Aorta (tissue), 5 donors: ENCODE results near the gene PEBP1. TPM values are rescaled to one million over a fixed set of nuclear protein-coding genes. Genes with fewer than 3 reads are reported as not detected.

Experiments used
- ATAC-seq: fragments of 200-7000 bp; cut with Tn5 transposase; one replicate; pipeline ENCODE4 v1.9.1; 2022; ENCODE audit warnings: moderate library complexity; ENCODE audit not compliant: low FRiP score
- DNase-seq, 2 donors: peaks; one replicate each; pipeline ENCODE4 v3.0.0-alpha.2; 2020
- H3K27ac ChIP-seq, 2 donors: one replicate each; pipeline ENCODE4 v1.5.1; 2013; ENCODE audit warnings: low read length in 2 of 2, mild to moderate bottlenecking in 2 of 2, moderate library complexity in 2 of 2, control low read depth in 1 of 2, inconsistent platforms in 1 of 2, low read depth in 1 of 2
- H3K27me3 ChIP-seq, 2 donors: one replicate each; pipeline ENCODE4 v1.6.1; 2013; ENCODE audit warnings: control low read depth in 1 of 2, low read length in 1 of 2, mild to moderate bottlenecking in 1 of 2, moderate library complexity in 1 of 2; ENCODE audit not compliant: insufficient read depth in 2 of 2, control insufficient read depth in 1 of 2
- H3K36me3 ChIP-seq, 2 donors: one replicate each; pipeline ENCODE4 v1.6.1; 2013; ENCODE audit warnings: control low read depth in 1 of 2, low read length in 1 of 2, mild to moderate bottlenecking in 1 of 2; ENCODE audit not compliant: insufficient read depth in 2 of 2, control insufficient read depth in 1 of 2
- H3K4me1 ChIP-seq, 2 donors: one replicate each; pipeline ENCODE4 v1.6.1; 2013; ENCODE audit warnings: low read length in 2 of 2, control low read depth in 1 of 2, mild to moderate bottlenecking in 1 of 2, moderate library complexity in 1 of 2; ENCODE audit not compliant: insufficient read depth in 2 of 2, control insufficient read depth in 1 of 2
- H3K4me3 ChIP-seq, 2 donors: one replicate each; pipeline ENCODE4 v1.5.1; 2013; ENCODE audit warnings: low read length in 2 of 2, control low read depth in 1 of 2, mild to moderate bottlenecking in 1 of 2
- H3K9me3 ChIP-seq: one replicate; pipeline ENCODE4 v1.6.1; 2013; ENCODE audit warnings: mild to moderate bottlenecking, low read length; ENCODE audit not compliant: control insufficient read depth
- WGBS, 2 donors: extraction: QIAGEN DNeasy Blood & Tissue Kit; methylation state at CpG; one replicate each; pipeline ENCODE4 v1.1.7; 2013; 5-methylcytosine and 5-hydroxymethylcytosine counted together
- intact Hi-C, 2 donors: fragments of 100-400 bp; cut with DNase I; formaldehyde crosslinking; loops; one replicate each; pipeline versions ENCODE4 v1.14.2 to v1.15.0; 2022
- polyA plus RNA-seq, 2 donors: library from polyadenylated mRNA; stranded (reverse); fragments of 200-250 nt; gene quantifications; one replicate each; pipeline ENCODE4 v1.2.3, GENCODE V29; 2013
- total RNA-seq, 2 donors: library from RNA; stranded (reverse); fragmentation: NEBNext Ultra II Directional; extraction: Animal tissue kit (Norgen Biotek cat#: 25700); gene quantifications; one replicate each; pipeline ENCODE4 v1.2.1, GENCODE V29; 2021
- donor health status: healthy with polysubstance abuse.
- donor health status: Bipolar disorder and iron deficiency.
- donor health status: DM: no; HTN: no; CAD: no.
- donor health status: DM: no; HTN: no; CAD: no.
- donor health status: DM: yes; HTN: yes; CAD: no.

Gene PEBP1
- total and polyA plus RNA-seq, 4 donors, result 122 to 532 (median 215) TPM

GRCh38 chr12:118144499-118144898, 8.6 kb downstream of the PEBP1 start:
- H3K9me3 ChIP-seq, result no peaks in the 10 kb centered on the region
- H3K27me3 ChIP-seq, result no peaks in the 10 kb centered on the region
- peaks cover 4 to 5% of the 10 kb centered on the region in 2 donors for H3K36me3 ChIP-seq
- no peaks in the 10 kb centered on the region for H3K4me1 ChIP-seq
- H3K4me3 ChIP-seq, result no peak overlapping the region
- WGBS, 2 donors, result 91 to 93% methylated on average over 13 of the region's 13 CpGs
- DNase-seq (no peak), ATAC-seq (no peak)
- intact Hi-C loops, result no loop called here
- no peak overlapping the region for H3K27ac ChIP-seq

GRCh38 chr12:118145113-118145797, 9.3 kb downstream of the PEBP1 start:
- no peak for ATAC-seq
- Histone ChIP-seq H3K27me3 (no peaks in the 10 kb centered on the region), H3K9me3 (no peaks in the 10 kb centered on the region), H3K27ac (no peak overlapping the region), H3K4me1 (no peaks in the 10 kb centered on the region), H3K4me3 (no peak overlapping the region), H3K36me3 (peaks cover 2 to 4% of the 10 kb centered on the region in 2 donors)
- WGBS, 2 donors, result 85 to 87% methylated on average over 7 of the region's 7 CpGs
- intact Hi-C loops, result no loop called here
- DNase-seq, result no peak

GRCh38 chr12:118145798-118146156, 9.9 kb downstream of the PEBP1 start:
- Histone ChIP-seq H3K4me3 (no peak overlapping the region), H3K27ac (no peak overlapping the region), H3K27me3 (no peaks in the 10 kb centered on the region), H3K36me3 (peaks cover 2% of the 10 kb centered on the region in 2 donors), H3K9me3 (no peaks in the 10 kb centered on the region), H3K4me1 (no peaks in the 10 kb centered on the region)
- WGBS, 2 donors, result 80 to 84% methylated on average over 9 of the region's 9 CpGs
- no peak for ATAC-seq
- DNase-seq, result no peak
- intact Hi-C loops, result no loop called here

- H3K27me3 ChIP-seq, result no peaks in the 10 kb centered on the region
- intact Hi-C loops, result no loop called here
- no peaks in the 10 kb centered on the region for H3K9me3 ChIP-seq
- DNase-seq, result no peak
- H3K36me3 ChIP-seq, result peaks cover 0 to 7% of the 10 kb centered on the region in 2 donors
- no peaks in the 10 kb centered on the region for H3K4me1 ChIP-seq
- WGBS, 2 donors, result 89 to 90% methylated on average over 5 of the region's 5 CpGs
- no peak overlapping the region for H3K27ac ChIP-seq
- ATAC-seq, result no peak
- no peak overlapping the region for H3K4me3 ChIP-seq
Observed at GRCh38 chr12:118148287-118148686, 12.4 kb downstream of the PEBP1 start.

- no peak for ATAC-seq
- no peak overlapping the region for H3K27ac ChIP-seq
Observed at GRCh38 chr12:118150625-118151024, 14.7 kb downstream of the PEBP1 start.

GRCh38 chr12:118151755-118152154, 15.8 kb downstream of the PEBP1 start:
- 58 to 64% methylated on average over 5 of the region's 5 CpGs for WGBS, 2 donors
- Histone ChIP-seq H3K9me3 (no peaks in the 10 kb centered on the region), H3K4me1 (no peaks in the 10 kb centered on the region), H3K27me3 (no peaks in the 10 kb centered on the region), H3K36me3 (peaks cover 0 to 7% of the 10 kb centered on the region in 2 donors), H3K4me3 (no peak overlapping the region), H3K27ac (no peak overlapping the region)
- DNase-seq (no peak), ATAC-seq (no peak)
- intact Hi-C loops, result no loop called here

More at GRCh38 chr12:118150625-118151024, 14.7 kb downstream of the PEBP1 start:
- no peaks in the 10 kb centered on the region for H3K9me3 ChIP-seq
- intact Hi-C loops, result no loop called here
- H3K27me3 ChIP-seq, result no peaks in the 10 kb centered on the region
- no peak overlapping the region for H3K4me3 ChIP-seq
- WGBS, 2 donors, result 23 to 31% methylated on average over 7 of the region's 7 CpGs
- H3K36me3 ChIP-seq, result peaks cover 0 to 7% of the 10 kb centered on the region in 2 donors
- H3K4me1 ChIP-seq, result no peaks in the 10 kb centered on the region
- DNase-seq, result no peak

- Histone ChIP-seq H3K27me3 (no peaks in the 10 kb centered on the region), H3K27ac (no peak overlapping the region), H3K4me1 (no peaks in the 10 kb centered on the region), H3K4me3 (no peak overlapping the region), H3K36me3 (peaks cover 16 to 17% of the 10 kb centered on the region in 2 donors), H3K9me3 (no peaks in the 10 kb centered on the region)
- intact Hi-C loops, result no loop called here
- ATAC-seq, result no peak
- no peak for DNase-seq
- 96 to 97% methylated on average over 3 of the region's 3 CpGs for WGBS, 2 donors
Observed at GRCh38 chr12:118160536-118160935, 24.6 kb downstream of the PEBP1 start.

- intact Hi-C loops, result no loop called here
- no peak for ATAC-seq
- WGBS, 2 donors, result 45 to 49% methylated on average over 6 of the region's 6 CpGs
- no peak overlapping the region for H3K4me3 ChIP-seq
- H3K36me3 ChIP-seq, result peaks cover 7 to 10% of the 10 kb centered on the region in 2 donors
- no peaks in the 10 kb centered on the region for H3K9me3 ChIP-seq
- no peak for DNase-seq
- no peaks in the 10 kb centered on the region for H3K4me1 ChIP-seq
- H3K27ac ChIP-seq, result no peak overlapping the region
- H3K27me3 ChIP-seq, result no peaks in the 10 kb centered on the region
Observed at GRCh38 chr12:118164798-118165486, 29.0 kb downstream of the PEBP1 start.

- no peak overlapping the region for H3K4me3 ChIP-seq
- no peaks in the 10 kb centered on the region for H3K27me3 ChIP-seq
- no peaks in the 10 kb centered on the region for H3K4me1 ChIP-seq
- 76 to 83% methylated on average over 2 of the region's 2 CpGs for WGBS, 2 donors
- H3K27ac ChIP-seq, result no peak overlapping the region
- ATAC-seq (no peak), DNase-seq (no peak)
- H3K9me3 ChIP-seq, result no peaks in the 10 kb centered on the region
- H3K36me3 ChIP-seq, result peaks cover 9 to 13% of the 10 kb centered on the region in 2 donors
- intact Hi-C loops, result no loop called here
Observed at GRCh38 chr12:118166946-118167345, 31.0 kb downstream of the PEBP1 start.
